Measurements from ENCODE around the gene POLR3A.

DNA sequence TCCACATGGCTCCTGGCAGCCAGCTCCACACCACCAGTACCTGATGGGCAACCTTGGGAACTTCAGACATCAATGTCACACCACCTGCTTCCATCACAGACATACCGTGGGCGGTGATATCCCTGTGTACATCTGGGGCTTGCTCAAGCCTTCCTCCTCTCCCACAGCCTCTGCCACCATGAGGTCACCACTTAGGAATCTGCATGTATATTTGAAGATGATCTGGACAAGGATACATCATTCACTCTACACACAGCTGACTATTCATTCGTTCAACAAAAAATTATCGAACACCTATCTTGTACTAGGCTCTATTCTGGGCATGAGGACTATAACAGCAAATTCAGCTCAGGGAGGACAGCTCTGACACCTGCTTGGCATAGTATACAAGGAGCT lies 109.6 kb downstream of the POLR3A start:
- TF ChIP-seq GATA2 (IDR thresholded peaks at IDR 0.05; ENCODE audit: low read depth, low read length), result no peak
- no peak for TF ChIP-seq GATA3 (IDR thresholded peaks at IDR 0.05; ENCODE audit: low read depth, low read length)
